Ovary (tissue), 3 donors: ENCODE results near the gene OVOL1.

Experiments
- EP300 ChIP-seq: sonication (generic); formaldehyde crosslinking; IDR thresholded peaks from one replicate; pipeline ENCODE4 v1.6.1; 2017; ENCODE audit warnings: antibody characterized with exemption
- TF ChIP-seq, protein P1 (sequence below), 3 donors: fragments of 450-650 bp in 2 of 3; fragments of 200-600 bp in 1 of 3; IDR thresholded peaks; one replicate each; pipeline versions ENCODE4 v1.5.1 to v1.8.0; 2016 to 2022; ENCODE audit warnings: antibody characterized with exemption in 3 of 3, mild to moderate bottlenecking in 1 of 3
- donor health status: DM: no; HTN: no; CAD: no.

DNA sequence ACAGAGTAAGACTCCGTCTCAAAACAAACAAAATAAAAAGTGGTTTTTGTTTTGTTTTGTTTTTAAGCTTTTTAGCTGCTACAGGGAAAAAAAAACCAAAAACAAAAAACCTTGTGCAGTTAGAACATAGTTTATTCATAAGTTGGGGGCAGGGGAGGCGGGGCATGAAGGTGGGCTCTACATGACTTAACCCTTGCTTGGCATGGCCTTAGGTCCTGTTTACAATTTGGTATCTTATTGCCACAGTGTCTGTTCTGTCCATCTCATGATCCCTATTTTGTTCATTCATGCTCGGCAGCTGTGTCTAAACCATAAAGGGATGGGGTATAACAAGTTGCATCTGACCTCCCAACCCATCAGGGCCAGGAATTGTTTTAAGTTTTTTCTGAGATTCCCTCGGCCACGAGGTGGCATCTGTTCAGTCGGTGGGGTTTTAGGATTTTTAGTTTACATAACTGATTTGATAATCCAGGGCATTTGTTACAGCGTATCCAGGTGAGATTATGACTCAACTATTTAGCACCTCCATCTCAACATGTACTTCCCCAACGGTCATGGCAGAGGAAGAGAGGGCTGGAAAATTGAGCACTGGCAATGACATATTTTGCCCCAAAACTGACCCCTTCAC, 13.0 kb upstream of the OVOL1 start:
- TF ChIP-seq, protein P1, sequence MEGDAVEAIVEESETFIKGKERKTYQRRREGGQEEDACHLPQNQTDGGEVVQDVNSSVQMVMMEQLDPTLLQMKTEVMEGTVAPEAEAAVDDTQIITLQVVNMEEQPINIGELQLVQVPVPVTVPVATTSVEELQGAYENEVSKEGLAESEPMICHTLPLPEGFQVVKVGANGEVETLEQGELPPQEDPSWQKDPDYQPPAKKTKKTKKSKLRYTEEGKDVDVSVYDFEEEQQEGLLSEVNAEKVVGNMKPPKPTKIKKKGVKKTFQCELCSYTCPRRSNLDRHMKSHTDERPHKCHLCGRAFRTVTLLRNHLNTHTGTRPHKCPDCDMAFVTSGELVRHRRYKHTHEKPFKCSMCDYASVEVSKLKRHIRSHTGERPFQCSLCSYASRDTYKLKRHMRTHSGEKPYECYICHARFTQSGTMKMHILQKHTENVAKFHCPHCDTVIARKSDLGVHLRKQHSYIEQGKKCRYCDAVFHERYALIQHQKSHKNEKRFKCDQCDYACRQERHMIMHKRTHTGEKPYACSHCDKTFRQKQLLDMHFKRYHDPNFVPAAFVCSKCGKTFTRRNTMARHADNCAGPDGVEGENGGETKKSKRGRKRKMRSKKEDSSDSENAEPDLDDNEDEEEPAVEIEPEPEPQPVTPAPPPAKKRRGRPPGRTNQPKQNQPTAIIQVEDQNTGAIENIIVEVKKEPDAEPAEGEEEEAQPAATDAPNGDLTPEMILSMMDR (IDR thresholded peaks at IDR 0.05), result no peak
- TF ChIP-seq EP300, result no peak
